ENCODE measurements around the gene SLC26A2. TPM values are rescaled to one million over a fixed set of nuclear protein-coding genes. Genes with fewer than 3 reads are reported as not detected.

Gene SLC26A2
- total RNA-seq, 4 donors from 2014 or later = 3.0 to 9.9 (median 6.9) TPM

DNA sequence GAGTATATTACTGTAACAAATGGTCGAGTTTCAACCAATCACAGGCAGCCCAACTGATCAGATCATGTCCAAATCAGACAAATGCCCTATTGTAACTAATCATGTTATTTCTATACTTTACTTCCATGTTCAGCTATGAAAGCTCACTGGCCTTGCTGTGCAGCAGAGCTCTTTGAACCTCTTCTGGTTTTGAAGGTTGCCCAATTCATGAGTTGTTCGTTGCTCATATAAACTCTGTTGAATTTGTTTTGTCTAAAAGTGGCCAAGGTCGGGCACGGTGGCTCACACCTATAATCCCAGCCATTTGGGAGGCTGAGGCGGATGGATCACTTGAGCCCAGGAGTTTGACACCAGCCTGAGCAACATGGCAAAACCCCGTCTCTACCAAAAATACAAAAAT lies 37.6 kb upstream of the SLC26A2 start:
- ATAC-seq = no peak
- no peaks in the 10 kb centered on the region for H3K36me3 ChIP-seq
- H3K4me3 ChIP-seq = no peak overlapping the region
- H3K9me3 ChIP-seq = no peaks in the 10 kb centered on the region
- H3K27ac ChIP-seq = no peak overlapping the region
- intact Hi-C loops (cut with DNase I; ENCODE audit: low total_unique reads) (no loop called here), in situ Hi-C loops (cut with MboI; ENCODE audit: low sequenced_read_pairs in 4 of 4) (no loop called here)
- no peak for DNase-seq
- H3K27me3 ChIP-seq = no peaks in the 10 kb centered on the region
- TF ChIP-seq POLR2A (IDR thresholded peaks at IDR 0.05) = no peak
- TF ChIP-seq CTCF (IDR thresholded peaks at IDR 0.05 in 4 of 5, conservative IDR thresholded peaks at IDR 0.05 in 1 of 5) = no peak
- H3K4me1 ChIP-seq = no peaks in the 10 kb centered on the region

- no peak overlapping the region for H3K4me3 ChIP-seq
- ATAC-seq (no peak), DNase-seq (no peak)
- in situ Hi-C loops (cut with MboI; ENCODE audit: low sequenced_read_pairs in 4 of 4) = no loop called here
- H3K4me1 ChIP-seq = no peaks in the 10 kb centered on the region
- H3K27ac ChIP-seq = no peak overlapping the region
- H3K9me3 ChIP-seq = no peaks in the 10 kb centered on the region
- intact Hi-C loops (cut with DNase I; ENCODE audit: low total_unique reads) = no loop called here
- no peaks in the 10 kb centered on the region for H3K36me3 ChIP-seq
- H3K27me3 ChIP-seq = no peaks in the 10 kb centered on the region
- TF ChIP-seq POLR2A (IDR thresholded peaks at IDR 0.05) = no peak
- no peak for TF ChIP-seq CTCF (IDR thresholded peaks at IDR 0.05 in 4 of 5, conservative IDR thresholded peaks at IDR 0.05 in 1 of 5)
Observed at GRCh38 chr5:149924486-149924885, 36.1 kb upstream of the SLC26A2 start.

DNA sequence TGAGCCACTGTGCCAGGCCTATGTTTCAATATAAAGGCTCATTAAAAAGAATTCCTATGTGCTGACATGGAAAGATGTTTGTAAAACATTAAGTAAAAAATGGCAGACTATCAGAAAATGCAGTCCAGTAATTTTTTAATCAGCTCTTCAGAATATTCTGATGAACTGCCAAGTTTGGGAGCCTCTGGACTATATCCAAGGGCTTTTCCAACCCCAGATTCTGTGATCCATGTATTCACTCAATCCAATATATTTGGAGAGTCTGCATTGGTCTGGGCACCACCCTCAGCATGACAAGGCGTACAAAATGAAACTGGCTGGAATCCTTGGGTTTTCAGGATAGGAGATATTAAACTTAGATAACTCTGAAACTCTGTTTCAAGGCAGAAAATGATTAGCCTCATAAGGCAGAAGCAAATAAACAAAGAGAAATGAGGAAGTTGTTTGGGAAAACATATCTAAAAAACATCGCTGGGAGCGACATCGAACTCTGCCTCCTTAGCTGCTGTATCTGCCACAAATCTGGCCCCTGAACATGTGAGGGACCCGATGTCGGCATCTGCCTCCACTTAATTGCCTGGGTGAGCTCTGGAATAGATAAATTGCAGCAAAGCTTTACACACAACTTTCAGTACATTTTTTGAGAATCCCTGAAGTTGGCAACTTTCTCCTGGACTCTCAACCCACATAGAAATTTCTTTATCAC lies 30.4 kb upstream of the SLC26A2 start:
- H3K9me3 ChIP-seq = no peaks in the 10 kb centered on the region
- ATAC-seq (no peak), DNase-seq (no peak)
- in situ Hi-C loops (cut with MboI; ENCODE audit: low sequenced_read_pairs in 4 of 4) (no loop called here), intact Hi-C loops (cut with DNase I; ENCODE audit: low total_unique reads) (no loop called here)
- TF ChIP-seq POLR2A (IDR thresholded peaks at IDR 0.05) (no peak), CTCF (IDR thresholded peaks at IDR 0.05 in 4 of 5, conservative IDR thresholded peaks at IDR 0.05 in 1 of 5) (no peak)
- no peaks in the 10 kb centered on the region for H3K36me3 ChIP-seq
- no peaks in the 10 kb centered on the region for H3K27me3 ChIP-seq
- H3K27ac ChIP-seq = no peak overlapping the region
- H3K4me3 ChIP-seq = no peak overlapping the region
- H3K4me1 ChIP-seq = peaks cover 0 to 11% of the 10 kb centered on the region in 2 donors

DNA sequence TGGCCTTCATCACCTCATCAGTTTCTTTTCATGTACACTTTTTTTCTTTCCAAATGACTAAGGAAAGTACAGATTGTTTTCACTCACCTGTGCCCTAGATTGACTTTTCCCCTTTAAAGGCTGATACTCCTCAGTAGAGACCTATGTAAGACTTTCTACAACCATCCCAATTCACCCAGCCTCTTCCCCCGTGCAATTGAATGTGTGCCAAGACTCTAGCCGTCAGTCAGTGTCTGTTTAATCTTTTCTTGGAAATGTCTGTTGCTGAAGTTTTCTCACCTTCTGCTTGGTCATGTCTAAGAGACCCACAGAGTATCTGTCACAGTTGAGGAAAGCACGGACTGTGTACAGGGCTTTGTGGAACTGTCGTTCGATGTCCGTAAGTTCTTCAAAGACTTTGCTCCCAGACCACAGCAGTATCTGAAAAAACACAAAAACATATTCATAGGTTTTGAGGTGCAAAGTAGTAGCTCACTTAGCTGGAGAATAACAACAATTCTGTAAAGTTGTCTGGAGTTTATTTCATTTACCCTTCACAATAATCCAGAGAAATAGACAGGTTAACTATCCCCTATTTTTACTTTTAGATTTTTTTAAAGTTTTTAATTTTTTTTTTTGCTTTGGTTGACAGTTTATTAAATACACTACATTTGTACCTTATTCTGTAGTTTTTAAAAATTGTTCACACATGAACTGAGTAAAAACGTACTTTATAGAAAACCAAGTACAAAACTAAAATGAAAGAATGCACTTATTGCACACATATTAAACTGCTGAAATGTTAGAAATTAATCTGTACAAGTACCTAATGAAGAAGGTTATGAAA lies 29.6 kb upstream of the SLC26A2 start:
- no peak overlapping the region for H3K4me3 ChIP-seq
- ATAC-seq (no peak), DNase-seq (no peak)
- in situ Hi-C loops (cut with MboI; ENCODE audit: low sequenced_read_pairs in 4 of 4) (no loop called here), intact Hi-C loops (cut with DNase I; ENCODE audit: low total_unique reads) (no loop called here)
- H3K36me3 ChIP-seq = no peaks in the 10 kb centered on the region
- TF ChIP-seq CTCF (IDR thresholded peaks at IDR 0.05 in 4 of 5, conservative IDR thresholded peaks at IDR 0.05 in 1 of 5) (no peak), POLR2A (IDR thresholded peaks at IDR 0.05) (no peak)
- H3K9me3 ChIP-seq = no peaks in the 10 kb centered on the region
- H3K27ac ChIP-seq = peak overlapping the region in 1 of 4 donors; percentile 15
- no peaks in the 10 kb centered on the region for H3K27me3 ChIP-seq
- H3K4me1 ChIP-seq = peaks cover 0 to 11% of the 10 kb centered on the region in 2 donors
